Measurements from ENCODE around the gene CRYGC. TPM values are rescaled to one million over a fixed set of nuclear protein-coding genes. Genes with fewer than 3 reads are reported as not detected.

CRYGC gene
- total and polyA plus RNA-seq, 2 of the 13 experiments (the other 11 are each of a cell fraction or from before 2014, with no cell fraction given) = 0.20 to 0.27 TPM

DNA sequence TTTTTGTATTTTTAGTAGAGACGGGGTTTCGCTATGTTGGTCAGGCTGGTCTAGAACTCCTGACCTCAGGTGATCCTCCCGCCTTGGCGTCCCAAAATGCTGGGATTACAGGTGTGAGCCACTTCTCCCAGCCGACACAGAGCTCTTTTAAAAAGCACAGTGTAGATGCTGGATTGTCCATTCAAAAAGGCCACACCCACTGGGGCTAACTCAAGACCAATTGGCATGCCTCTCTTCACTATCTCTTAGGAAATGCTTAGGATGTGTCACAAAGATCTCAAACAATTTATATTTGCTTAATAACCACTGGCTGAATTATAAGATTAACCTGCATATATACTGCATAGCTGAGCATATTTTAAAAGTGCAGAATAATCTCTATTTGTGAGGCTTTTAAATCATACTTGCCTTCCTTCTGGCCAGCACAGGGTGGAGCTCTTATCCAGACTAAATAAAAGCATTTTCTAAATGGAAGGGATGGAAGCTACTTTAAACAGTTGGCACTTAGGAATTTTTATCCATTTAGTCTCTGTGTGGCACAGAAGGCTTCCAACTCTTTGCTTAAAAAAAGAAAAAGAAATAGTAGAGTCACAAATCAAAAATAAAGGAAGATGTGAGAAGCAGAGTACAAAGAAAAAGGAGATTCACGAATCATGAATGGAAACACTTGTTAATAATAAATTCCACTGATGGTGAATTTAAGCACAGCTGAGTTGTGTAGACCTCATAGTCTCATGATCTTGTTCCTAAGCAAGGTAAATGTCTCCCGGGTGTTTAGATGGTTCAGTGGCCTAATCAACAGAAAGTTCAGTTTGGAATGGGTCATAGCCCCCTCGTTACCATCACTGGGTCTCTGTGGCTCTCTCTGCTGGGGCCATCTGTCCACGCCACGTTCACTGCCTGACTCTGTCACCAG lies 27.7 kb downstream of the CRYGC start (continued):
- TF ChIP-seq, protein P1, sequence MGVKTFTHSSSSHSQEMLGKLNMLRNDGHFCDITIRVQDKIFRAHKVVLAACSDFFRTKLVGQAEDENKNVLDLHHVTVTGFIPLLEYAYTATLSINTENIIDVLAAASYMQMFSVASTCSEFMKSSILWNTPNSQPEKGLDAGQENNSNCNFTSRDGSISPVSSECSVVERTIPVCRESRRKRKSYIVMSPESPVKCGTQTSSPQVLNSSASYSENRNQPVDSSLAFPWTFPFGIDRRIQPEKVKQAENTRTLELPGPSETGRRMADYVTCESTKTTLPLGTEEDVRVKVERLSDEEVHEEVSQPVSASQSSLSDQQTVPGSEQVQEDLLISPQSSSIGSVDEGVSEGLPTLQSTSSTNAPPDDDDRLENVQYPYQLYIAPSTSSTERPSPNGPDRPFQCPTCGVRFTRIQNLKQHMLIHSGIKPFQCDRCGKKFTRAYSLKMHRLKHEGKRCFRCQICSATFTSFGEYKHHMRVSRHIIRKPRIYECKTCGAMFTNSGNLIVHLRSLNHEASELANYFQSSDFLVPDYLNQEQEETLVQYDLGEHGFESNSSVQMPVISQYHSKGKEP (CRISPR knock-in tag; IDR thresholded peaks at IDR 0.05) = no peak
- TF ChIP-seq ZNF781 (CRISPR knock-in tag; IDR thresholded peaks at IDR 0.05; ENCODE audit: borderline replicate concordance, not compliant biosample characterization) (no peak), GATA4 (IDR thresholded peaks at IDR 0.05; ENCODE audit: borderline replicate concordance, low read depth) (no peak), ASH2L (IDR thresholded peaks at IDR 0.05; ENCODE audit: insufficient read length, low read depth, low read length) (peak; percentile 22), SRSF4 (IDR thresholded peaks at IDR 0.05; ENCODE audit: low read depth, low read length, poor library complexity, severe bottlenecking) (no peak), KLF16 (CRISPR knock-in tag; IDR thresholded peaks at IDR 0.05) (0 out of 4 replicates have a peak, but pooled peaks of 1 of the 2 experiments have one; percentile 24), SMC3 (IDR thresholded peaks at IDR 0.05; ENCODE audit: low read length) (peak; percentile 70), STAG1 (CRISPR knock-in tag; IDR thresholded peaks at IDR 0.05) (peak; percentile 84)
- TF ChIP-seq, protein P2, sequence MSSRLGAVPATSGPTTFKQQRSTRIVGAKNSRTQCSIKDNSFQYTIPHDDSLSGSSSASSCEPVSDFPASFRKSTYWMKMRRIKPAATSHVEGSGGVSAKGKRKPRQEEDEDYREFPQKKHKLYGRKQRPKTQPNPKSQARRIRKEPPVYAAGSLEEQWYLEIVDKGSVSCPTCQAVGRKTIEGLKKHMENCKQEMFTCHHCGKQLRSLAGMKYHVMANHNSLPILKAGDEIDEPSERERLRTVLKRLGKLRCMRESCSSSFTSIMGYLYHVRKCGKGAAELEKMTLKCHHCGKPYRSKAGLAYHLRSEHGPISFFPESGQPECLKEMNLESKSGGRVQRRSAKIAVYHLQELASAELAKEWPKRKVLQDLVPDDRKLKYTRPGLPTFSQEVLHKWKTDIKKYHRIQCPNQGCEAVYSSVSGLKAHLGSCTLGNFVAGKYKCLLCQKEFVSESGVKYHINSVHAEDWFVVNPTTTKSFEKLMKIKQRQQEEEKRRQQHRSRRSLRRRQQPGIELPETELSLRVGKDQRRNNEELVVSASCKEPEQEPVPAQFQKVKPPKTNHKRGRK (CRISPR knock-in tag; IDR thresholded peaks at IDR 0.05) = no peak
- TF ChIP-seq, protein P3, sequence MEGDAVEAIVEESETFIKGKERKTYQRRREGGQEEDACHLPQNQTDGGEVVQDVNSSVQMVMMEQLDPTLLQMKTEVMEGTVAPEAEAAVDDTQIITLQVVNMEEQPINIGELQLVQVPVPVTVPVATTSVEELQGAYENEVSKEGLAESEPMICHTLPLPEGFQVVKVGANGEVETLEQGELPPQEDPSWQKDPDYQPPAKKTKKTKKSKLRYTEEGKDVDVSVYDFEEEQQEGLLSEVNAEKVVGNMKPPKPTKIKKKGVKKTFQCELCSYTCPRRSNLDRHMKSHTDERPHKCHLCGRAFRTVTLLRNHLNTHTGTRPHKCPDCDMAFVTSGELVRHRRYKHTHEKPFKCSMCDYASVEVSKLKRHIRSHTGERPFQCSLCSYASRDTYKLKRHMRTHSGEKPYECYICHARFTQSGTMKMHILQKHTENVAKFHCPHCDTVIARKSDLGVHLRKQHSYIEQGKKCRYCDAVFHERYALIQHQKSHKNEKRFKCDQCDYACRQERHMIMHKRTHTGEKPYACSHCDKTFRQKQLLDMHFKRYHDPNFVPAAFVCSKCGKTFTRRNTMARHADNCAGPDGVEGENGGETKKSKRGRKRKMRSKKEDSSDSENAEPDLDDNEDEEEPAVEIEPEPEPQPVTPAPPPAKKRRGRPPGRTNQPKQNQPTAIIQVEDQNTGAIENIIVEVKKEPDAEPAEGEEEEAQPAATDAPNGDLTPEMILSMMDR (CRISPR knock-in tag; IDR thresholded peaks at IDR 0.05) = peak; percentile 69

Measured in HepG2 (cell line).